Measurements from ENCODE around the gene ZBED1.

ZBED1 gene

DNA sequence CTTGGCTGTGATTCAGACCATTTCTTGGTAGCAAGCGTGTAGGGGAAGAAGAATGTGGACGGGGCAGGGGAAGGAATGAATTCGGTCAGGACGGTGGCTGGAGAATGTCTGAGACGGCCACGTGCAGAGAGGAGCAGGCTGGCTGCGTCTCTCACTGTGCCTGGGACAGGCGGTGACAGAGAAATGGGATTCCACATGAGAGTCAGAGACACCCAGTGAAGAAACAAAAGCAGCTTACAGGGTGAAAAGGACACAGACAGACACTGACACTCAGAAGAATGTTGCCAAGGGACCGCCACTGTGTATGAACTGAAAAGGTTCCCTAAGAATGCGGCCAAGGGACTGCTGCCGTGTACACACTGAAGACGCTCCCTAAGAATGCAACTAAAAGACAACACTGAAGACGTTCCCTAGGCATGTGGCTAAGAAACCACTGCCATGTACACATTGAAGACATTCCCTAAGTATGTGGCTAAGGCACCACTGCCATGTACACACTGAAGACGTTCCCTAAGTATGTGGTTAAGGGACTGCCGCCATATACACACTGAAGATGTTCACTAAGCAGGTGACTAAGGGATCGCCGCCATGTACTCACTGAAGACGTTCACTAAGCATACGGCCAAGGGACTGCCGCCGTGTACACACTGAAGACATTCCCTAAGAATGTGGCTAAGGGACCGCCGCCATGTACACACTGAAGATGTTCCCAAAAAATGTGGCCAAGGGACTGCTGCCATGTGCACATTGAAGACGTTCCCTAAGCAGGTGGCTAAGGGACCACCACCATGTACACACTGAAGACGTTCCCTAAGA lies 49.1 kb downstream of the ZBED1 start:
- DNase-seq: no peak

DNA sequence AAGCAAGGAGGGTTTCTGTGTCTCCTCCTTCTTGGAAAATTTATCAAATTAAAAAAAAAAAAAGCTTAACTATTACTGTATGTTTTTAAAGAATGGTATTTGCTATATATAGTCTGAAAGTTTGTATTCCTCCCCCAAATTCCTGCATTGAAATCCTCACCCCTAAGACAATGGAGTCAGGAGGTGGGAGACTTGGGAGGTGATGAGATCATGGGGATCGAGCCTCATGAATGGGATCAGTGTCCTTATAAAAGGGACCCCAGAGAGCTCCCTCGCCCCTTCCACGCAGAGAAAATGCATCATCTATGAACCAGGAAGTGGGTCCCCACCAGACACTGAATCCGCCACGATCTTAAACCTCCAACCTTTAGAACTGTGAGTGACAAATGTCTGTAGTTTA lies 50.1 kb downstream of the ZBED1 start:
- DNase-seq: no peak

DNA sequence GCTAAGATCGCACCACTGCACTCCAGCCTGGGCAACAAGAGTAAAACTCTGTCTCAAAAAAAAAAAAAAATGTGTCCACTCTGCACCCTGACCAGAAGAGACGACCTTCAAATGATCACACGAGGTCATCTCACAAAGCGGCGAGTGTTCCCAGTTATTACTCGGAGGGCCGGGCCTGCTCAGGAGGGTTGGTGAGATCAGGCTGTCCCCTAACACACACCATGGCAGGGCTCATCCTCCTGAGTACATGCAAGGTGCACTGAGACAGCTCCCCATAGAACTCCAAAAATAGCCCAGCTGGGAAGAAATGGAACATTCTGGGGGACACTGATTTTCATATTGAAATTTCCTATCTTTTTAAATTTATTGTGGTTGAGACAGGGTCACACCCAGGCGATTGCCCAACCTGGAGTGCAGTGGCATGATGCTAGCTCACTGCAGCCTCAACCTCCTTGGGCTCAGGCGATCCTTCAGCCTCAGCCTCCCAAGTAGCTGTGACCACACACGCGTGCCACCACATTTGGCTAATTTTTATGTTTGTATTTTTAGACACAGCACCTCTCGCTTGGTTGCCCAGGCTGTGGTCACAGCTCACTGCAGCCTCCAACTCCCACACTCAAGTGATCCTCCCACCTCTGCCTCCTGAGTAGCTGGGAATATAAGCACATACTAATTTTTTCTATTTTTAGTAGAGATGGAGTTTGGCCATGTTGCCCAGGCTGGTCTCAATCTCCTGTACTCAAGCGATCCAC lies 51.5 kb downstream of the ZBED1 start:
- no peak for DNase-seq

DNA sequence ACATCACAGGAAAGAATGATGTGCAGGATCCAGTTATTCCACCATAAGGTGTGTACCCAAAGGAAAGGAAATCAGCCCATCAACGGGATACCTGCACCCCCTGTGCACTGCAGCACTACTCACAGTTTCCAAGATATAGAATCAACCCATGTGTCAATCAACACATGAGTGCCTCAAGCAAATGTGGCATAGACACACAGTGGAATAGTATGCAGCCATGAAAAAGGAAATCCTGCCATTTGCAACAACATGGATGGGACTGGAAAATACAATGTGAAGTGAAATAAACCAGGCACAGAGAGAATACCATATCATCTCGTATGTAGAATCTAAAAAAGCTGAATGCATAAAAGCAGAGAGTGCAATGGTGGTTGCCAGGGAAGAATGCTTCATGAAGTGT lies 53.3 kb downstream of the ZBED1 start:
- DNase-seq: no peak

DNA sequence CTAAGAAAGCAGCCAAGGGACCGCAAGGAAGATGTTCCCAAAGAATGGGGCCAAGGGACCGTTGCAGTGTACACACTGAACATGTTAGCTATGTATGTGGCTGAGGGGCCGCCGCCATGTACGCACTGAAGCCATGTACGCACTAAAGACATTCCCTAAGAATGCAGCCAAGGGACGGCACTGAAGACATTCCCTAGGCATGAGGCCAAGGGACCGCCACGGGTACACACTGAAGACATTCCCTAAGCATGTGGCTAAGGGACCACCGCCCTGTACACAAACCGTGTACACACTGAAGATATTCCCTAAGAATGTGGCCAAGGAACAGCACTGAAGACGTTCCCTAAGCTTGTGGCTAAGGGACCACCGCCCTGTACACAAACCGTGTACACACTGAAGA lies 54.0 kb downstream of the ZBED1 start:
- no peak for DNase-seq

DNA sequence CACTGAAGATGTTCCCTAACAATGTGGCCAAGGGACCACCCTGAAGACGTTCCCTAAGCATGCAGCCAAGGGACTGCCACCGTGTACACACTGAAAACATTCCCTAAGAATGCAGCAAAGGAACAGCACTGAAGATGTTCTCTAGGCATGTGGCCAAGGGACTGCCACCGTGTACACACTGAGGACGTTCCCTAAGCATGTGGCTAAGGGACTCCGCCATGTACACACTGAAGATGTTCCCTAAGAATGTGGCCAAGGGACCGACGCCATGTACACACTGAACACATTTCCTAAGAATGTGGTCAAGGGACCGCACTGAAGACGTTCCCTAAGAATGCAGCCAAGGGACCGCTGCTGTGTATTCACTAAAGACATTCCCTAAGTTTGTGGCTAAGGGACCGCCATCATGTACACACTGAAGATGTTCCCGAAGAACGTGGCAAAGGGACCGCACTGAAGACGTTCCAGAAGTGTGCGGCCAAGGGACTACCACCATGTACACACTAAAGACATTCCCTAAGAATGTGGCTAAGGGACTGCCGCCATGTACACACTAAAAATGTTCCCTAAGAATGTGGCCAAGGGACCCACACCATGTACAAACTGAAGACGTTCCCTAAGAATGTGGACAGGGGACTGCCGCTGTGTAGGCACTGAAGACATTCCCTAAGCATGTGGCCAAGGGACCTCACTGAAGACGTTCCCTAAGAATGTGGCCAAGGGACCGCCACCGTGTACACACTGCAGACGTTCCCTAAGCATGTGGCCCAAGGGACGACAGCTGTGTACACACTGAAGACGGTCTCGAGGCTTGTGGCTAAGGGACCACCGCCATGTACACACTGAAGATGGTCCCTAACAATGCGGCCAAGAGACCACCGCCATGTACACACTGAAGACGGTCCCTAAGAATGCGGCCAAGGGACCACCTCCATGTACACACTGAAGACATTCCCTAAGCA lies 54.8 kb downstream of the ZBED1 start:
- no peak for DNase-seq

DNA sequence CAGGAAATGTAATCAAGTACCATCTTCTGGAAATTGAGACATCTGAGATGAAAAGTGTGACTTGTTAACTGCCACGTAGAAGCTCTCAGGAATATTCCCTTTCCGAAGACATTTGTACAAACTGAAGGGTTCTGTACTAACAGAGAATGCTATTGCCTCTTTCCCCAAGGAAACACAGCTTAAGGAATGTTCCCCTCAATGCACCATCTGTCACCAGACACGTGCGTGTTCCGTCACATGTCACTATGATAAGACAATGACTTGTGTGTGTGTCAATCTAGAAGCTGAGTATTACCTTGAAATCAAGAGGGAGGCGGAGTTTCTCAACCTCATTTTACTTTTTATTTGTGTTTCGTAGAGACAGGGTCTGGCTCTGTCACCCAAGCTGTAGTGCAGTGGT lies 58.1 kb downstream of the ZBED1 start:
- DNase-seq: no peak

DNA sequence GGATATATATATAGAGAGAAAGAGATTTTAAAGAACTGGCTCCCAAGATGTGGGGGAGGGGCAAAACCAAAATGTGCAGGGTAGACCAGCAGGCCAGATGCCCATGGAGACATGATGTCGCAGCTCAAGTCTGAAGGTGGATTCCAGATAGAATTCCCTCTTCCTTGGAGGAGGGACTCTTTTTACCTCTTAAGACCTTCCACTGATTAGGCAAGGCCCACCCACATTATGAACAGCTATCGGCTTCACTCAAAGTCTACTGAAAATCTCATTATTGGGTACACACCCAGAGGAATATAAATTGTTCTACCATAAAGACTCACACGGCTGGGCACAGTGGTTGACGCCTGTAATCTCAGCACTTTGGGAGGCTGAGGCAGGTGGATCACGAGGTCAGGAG lies 59.3 kb downstream of the ZBED1 start:
- DNase-seq: no peak

DNA sequence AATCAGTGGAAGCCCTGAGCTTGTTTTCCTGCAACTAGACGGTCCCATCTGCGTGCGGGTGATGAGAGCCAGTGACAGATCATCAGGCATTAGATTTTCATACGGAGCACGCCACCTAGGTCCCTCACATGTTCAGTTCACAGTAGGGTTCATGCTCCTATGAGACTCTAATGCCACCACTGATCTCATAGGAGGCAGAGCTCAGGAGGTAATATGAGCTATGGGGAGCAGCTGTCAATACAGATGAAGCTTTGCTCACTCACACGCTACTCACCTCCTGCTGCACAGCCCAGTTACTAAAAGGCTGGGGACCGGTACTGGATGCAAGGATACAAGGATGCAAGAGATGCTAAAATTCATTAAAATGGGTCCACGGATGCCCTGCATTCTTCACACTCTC lies 61.2 kb downstream of the ZBED1 start:
- no peak for DNase-seq
